ENCODE measurements around the gene CDH12. TPM values are rescaled to one million over a fixed set of nuclear protein-coding genes. Genes with fewer than 3 reads are reported as not detected.
"Not testable (repeated sequence)": the region's sequence is repeated elsewhere in the genome, so short reads cannot be mapped to it uniquely, and the experiment has no call there.

CDH12 gene
- total and polyA plus RNA-seq, 4 experiments from 2014 or later, result not detected

DNA sequence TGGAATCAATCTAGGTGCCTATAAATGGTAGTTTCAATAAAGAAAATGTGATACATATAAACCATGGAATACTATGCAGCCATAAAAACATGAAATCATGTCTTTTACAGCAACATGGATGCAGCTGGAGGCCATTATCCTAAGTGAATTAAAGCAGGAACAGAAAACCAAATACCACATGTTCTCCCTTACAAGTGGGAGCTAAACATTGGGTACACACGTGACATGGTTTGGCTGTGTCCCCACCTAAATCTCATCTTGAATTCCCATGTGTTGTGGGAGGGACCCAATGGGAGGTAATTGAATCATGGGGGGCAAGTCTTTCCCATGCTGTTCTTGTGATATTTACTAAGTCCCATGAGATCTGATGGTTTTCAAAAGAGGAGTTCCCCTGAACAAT is 78.9 kb downstream of the CDH12 start:
- DNase-seq; H3K36me3 Mint-ChIP-seq; H3K27me3 Mint-ChIP-seq; H3K27ac Mint-ChIP-seq; H3K4me1 Mint-ChIP-seq; H3K27ac ChIP-seq (ENCODE audit: low read depth, low read length); POLR2A ChIA-PET (ENCODE audit: partially characterized antibody); H3K9me3 ChIP-seq (ENCODE audit: control insufficient read depth in 1 of 2, low read length in 2 of 2); H3K36me3 ChIP-seq (ENCODE audit: insufficient read depth, low read length); CTCF ChIA-PET (ENCODE audit: partially characterized antibody); H3K4me3 Mint-ChIP-seq; intact Hi-C loops (cut with micrococcal nuclease); H3K27me3 ChIP-seq (ENCODE audit: insufficient read depth, low read length); H3K4me3 ChIP-seq (ENCODE audit: low read length in 2 of 2); H3K4me1 ChIP-seq (ENCODE audit: insufficient read depth, low read length): not testable (repeated sequence)
- H3K9me3 Mint-ChIP-seq, result peaks cover 2 to 23% (median 9%) of the 10 kb centered on the region in 8 donors

DNA sequence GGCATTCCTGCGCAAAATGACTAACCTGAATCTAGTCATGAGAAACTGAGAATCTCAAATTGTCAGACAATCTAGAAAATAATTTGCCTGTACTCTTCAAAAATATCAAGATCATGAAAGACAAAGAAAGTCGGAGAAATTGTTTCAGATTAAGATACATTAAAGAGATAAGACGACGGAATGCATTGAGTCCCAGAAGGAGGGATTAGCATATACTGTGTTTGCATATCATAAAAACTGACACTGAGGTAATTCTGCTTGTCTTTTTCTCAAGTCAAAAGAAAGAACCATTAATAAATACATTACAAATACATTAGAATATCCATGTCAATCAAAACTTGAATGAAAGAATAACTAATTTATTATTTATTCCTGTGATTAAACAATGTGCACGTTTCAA is 88.4 kb downstream of the CDH12 start:
- no peak for DNase-seq
- Mint-ChIP-seq H3K4me3 (no peak overlapping the region), H3K4me1 (no peaks in the 10 kb centered on the region), H3K36me3 (no peaks in the 10 kb centered on the region), H3K27me3 (no peaks in the 10 kb centered on the region), H3K9me3 (peaks cover 0 to 12% (median 7%) of the 10 kb centered on the region in 8 donors), H3K27ac (no peak overlapping the region)
- H3K9me3 ChIP-seq (ENCODE audit: control insufficient read depth in 1 of 2, low read length in 2 of 2), result no peaks in the 10 kb centered on the region
- no peaks in the 10 kb centered on the region for H3K4me1 ChIP-seq (ENCODE audit: insufficient read depth, low read length)
- intact Hi-C loops (cut with micrococcal nuclease), result no loop called here
- no peak overlapping the region for H3K27ac ChIP-seq (ENCODE audit: low read depth, low read length)
- H3K36me3 ChIP-seq (ENCODE audit: insufficient read depth, low read length), result no peaks in the 10 kb centered on the region
- no peaks in the 10 kb centered on the region for H3K27me3 ChIP-seq (ENCODE audit: insufficient read depth, low read length)
- ChIA-PET CTCF (ENCODE audit: partially characterized antibody) (no interaction called here), POLR2A (ENCODE audit: partially characterized antibody) (no interaction called here)
- H3K4me3 ChIP-seq (ENCODE audit: low read length in 2 of 2), result no peak overlapping the region

- Histone ChIP-seq H3K9me3 (ENCODE audit: control insufficient read depth in 1 of 2, low read length in 2 of 2) (no peaks in the 10 kb centered on the region), H3K27me3 (ENCODE audit: insufficient read depth, low read length) (no peaks in the 10 kb centered on the region), H3K4me3 (ENCODE audit: low read length in 2 of 2) (no peak overlapping the region), H3K36me3 (ENCODE audit: insufficient read depth, low read length) (no peaks in the 10 kb centered on the region), H3K27ac (ENCODE audit: low read depth, low read length) (no peak overlapping the region), H3K4me1 (ENCODE audit: insufficient read depth, low read length) (no peaks in the 10 kb centered on the region)
- no peak overlapping the region for H3K4me3 Mint-ChIP-seq
- ChIA-PET CTCF (ENCODE audit: partially characterized antibody) (no interaction called here), POLR2A (ENCODE audit: partially characterized antibody) (no interaction called here)
- H3K36me3 Mint-ChIP-seq, result no peaks in the 10 kb centered on the region
- H3K27me3 Mint-ChIP-seq, result no peaks in the 10 kb centered on the region
- H3K4me1 Mint-ChIP-seq, result no peaks in the 10 kb centered on the region
- H3K9me3 Mint-ChIP-seq, result peaks cover 0 to 26% (median 5%) of the 10 kb centered on the region in 8 donors
- intact Hi-C loops (cut with micrococcal nuclease), result no loop called here
- no peak for DNase-seq
- H3K27ac Mint-ChIP-seq, result no peak overlapping the region
Measured at GRCh38 chr5:22757776-22758175, 95.4 kb downstream of the CDH12 start.

DNA sequence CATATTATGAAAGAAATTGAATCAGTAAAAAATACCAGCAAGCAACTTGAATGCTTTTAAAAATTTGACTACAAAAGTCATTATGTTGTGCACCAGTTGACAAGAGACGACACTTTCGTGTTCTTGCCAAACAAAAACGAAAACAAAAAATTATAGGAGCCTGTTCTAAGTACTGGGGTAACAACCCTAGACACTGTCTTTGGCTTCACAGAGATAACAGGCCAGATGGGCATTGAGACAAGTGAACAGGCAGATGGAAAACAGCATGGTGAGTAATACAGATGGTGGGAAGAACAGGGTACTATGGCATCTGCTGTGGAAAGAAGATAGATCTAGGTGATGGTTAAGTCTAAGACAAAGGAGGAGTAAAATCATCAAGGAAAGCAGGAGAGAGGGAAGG is 99.0 kb downstream of the CDH12 start:
- H3K36me3 Mint-ChIP-seq, result no peaks in the 10 kb centered on the region
- H3K9me3 Mint-ChIP-seq, result peaks cover 0 to 26% (median 10%) of the 10 kb centered on the region in 8 donors
- H3K27me3 Mint-ChIP-seq, result no peaks in the 10 kb centered on the region
- POLR2A ChIA-PET (ENCODE audit: partially characterized antibody), result no interaction called here
- intact Hi-C loops (cut with micrococcal nuclease), result no loop called here
- H3K4me3 ChIP-seq (ENCODE audit: low read length in 2 of 2), result no peak overlapping the region
- no peaks in the 10 kb centered on the region for H3K36me3 ChIP-seq (ENCODE audit: insufficient read depth, low read length)
- H3K4me1 Mint-ChIP-seq, result no peaks in the 10 kb centered on the region
- no peak overlapping the region for H3K27ac ChIP-seq (ENCODE audit: low read depth, low read length)
- DNase-seq, result no peak
- H3K27ac Mint-ChIP-seq, result no peak overlapping the region
- no peaks in the 10 kb centered on the region for H3K9me3 ChIP-seq (ENCODE audit: control insufficient read depth in 1 of 2, low read length in 2 of 2)
- H3K4me3 Mint-ChIP-seq, result no peak overlapping the region
- CTCF ChIA-PET (ENCODE audit: partially characterized antibody), result no interaction called here
- H3K4me1 ChIP-seq (ENCODE audit: insufficient read depth, low read length), result no peaks in the 10 kb centered on the region
- H3K27me3 ChIP-seq (ENCODE audit: insufficient read depth, low read length), result no peaks in the 10 kb centered on the region

- Histone ChIP-seq H3K9me3 (ENCODE audit: control insufficient read depth in 1 of 2, low read length in 2 of 2) (no peaks in the 10 kb centered on the region), H3K27ac (ENCODE audit: low read depth, low read length) (no peak overlapping the region), H3K4me1 (ENCODE audit: insufficient read depth, low read length) (no peaks in the 10 kb centered on the region), H3K36me3 (ENCODE audit: insufficient read depth, low read length) (no peaks in the 10 kb centered on the region), H3K27me3 (ENCODE audit: insufficient read depth, low read length) (no peaks in the 10 kb centered on the region), H3K4me3 (ENCODE audit: low read length in 2 of 2) (no peak overlapping the region)
- DNase-seq, result no peak
- ChIA-PET CTCF (ENCODE audit: partially characterized antibody) (no interaction called here), POLR2A (ENCODE audit: partially characterized antibody) (no interaction called here)
- intact Hi-C loops (cut with micrococcal nuclease), result no loop called here
- Mint-ChIP-seq H3K36me3 (no peaks in the 10 kb centered on the region), H3K27me3 (no peaks in the 10 kb centered on the region), H3K9me3 (peaks cover 0 to 21% (median 10%) of the 10 kb centered on the region in 8 donors), H3K4me1 (no peaks in the 10 kb centered on the region), H3K27ac (no peak overlapping the region), H3K4me3 (no peak overlapping the region)
Measured at GRCh38 chr5:22751536-22751935, 101.6 kb downstream of the CDH12 start.

DNA sequence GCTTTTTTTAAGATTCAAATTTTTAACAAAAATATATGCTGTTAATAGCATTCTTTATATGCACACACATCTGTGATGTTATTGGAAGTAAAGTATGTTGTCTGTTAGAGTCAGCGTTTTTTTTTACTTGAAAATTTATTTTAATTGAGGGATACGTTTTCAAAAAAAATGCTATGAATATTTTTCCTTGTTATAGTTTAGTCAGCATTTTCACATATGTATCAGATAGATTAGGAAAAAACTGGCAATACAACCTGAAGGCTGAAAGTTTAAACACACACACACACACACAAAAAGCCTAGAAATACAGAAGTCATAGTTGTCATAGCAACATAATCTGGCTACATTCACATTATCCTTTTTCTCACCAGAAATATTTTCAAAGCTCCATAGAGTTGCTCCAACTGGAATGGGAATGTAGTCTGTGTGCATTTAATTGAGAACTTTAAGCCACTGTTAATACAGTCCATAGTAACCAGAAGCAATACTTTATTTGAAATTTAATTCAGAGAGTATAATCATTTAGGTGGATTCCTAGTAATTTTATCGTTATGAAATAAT is 116.6 kb downstream of the CDH12 start:
- Mint-ChIP-seq H3K27ac (no peak overlapping the region), H3K4me1 (no peaks in the 10 kb centered on the region), H3K36me3 (no peaks in the 10 kb centered on the region), H3K27me3 (no peaks in the 10 kb centered on the region), H3K9me3 (peaks cover 0 to 15% (median 6%) of the 10 kb centered on the region in 8 donors), H3K4me3 (no peak overlapping the region)
- H3K9me3 ChIP-seq (ENCODE audit: control insufficient read depth in 1 of 2, low read length in 2 of 2), result no peaks in the 10 kb centered on the region
- no peaks in the 10 kb centered on the region for H3K27me3 ChIP-seq (ENCODE audit: insufficient read depth, low read length)
- H3K27ac ChIP-seq (ENCODE audit: low read depth, low read length), result no peak overlapping the region
- CTCF ChIA-PET (ENCODE audit: partially characterized antibody), result no interaction called here
- H3K4me3 ChIP-seq (ENCODE audit: low read length in 2 of 2), result no peak overlapping the region
- intact Hi-C loops (cut with micrococcal nuclease), result no loop called here
- POLR2A ChIA-PET (ENCODE audit: partially characterized antibody), result no interaction called here
- H3K36me3 ChIP-seq (ENCODE audit: insufficient read depth, low read length), result no peaks in the 10 kb centered on the region
- no peaks in the 10 kb centered on the region for H3K4me1 ChIP-seq (ENCODE audit: insufficient read depth, low read length)
- no peak for DNase-seq

- no peaks in the 10 kb centered on the region for H3K9me3 ChIP-seq (ENCODE audit: control insufficient read depth in 1 of 2, low read length in 2 of 2)
- no peak for DNase-seq
- no peaks in the 10 kb centered on the region for H3K36me3 ChIP-seq (ENCODE audit: insufficient read depth, low read length)
- peaks cover 0 to 12% (median 6%) of the 10 kb centered on the region in 8 donors for H3K9me3 Mint-ChIP-seq
- intact Hi-C loops (cut with micrococcal nuclease), result no loop called here
- H3K4me1 Mint-ChIP-seq, result no peaks in the 10 kb centered on the region
- H3K27me3 ChIP-seq (ENCODE audit: insufficient read depth, low read length), result no peaks in the 10 kb centered on the region
- H3K36me3 Mint-ChIP-seq, result no peaks in the 10 kb centered on the region
- no peak overlapping the region for H3K4me3 Mint-ChIP-seq
- no peaks in the 10 kb centered on the region for H3K4me1 ChIP-seq (ENCODE audit: insufficient read depth, low read length)
- H3K27ac Mint-ChIP-seq, result no peak overlapping the region
- H3K4me3 ChIP-seq (ENCODE audit: low read length in 2 of 2), result no peak overlapping the region
- H3K27ac ChIP-seq (ENCODE audit: low read depth, low read length), result no peak overlapping the region
- CTCF ChIA-PET (ENCODE audit: partially characterized antibody), result no interaction called here
- POLR2A ChIA-PET (ENCODE audit: partially characterized antibody), result no interaction called here
- no peaks in the 10 kb centered on the region for H3K27me3 Mint-ChIP-seq
Measured at GRCh38 chr5:22734907-22735306, 118.2 kb downstream of the CDH12 start.

- DNase-seq, result no peak
- peaks cover 0 to 12% (median 8%) of the 10 kb centered on the region in 8 donors for H3K9me3 Mint-ChIP-seq
- no peaks in the 10 kb centered on the region for H3K27me3 ChIP-seq (ENCODE audit: insufficient read depth, low read length)
- no peak overlapping the region for H3K4me3 Mint-ChIP-seq
- H3K4me1 ChIP-seq (ENCODE audit: insufficient read depth, low read length), result no peaks in the 10 kb centered on the region
- no peak overlapping the region for H3K27ac ChIP-seq (ENCODE audit: low read depth, low read length)
- no peaks in the 10 kb centered on the region for H3K36me3 ChIP-seq (ENCODE audit: insufficient read depth, low read length)
- no peaks in the 10 kb centered on the region for H3K4me1 Mint-ChIP-seq
- intact Hi-C loops (cut with micrococcal nuclease), result no loop called here
- H3K9me3 ChIP-seq (ENCODE audit: control insufficient read depth in 1 of 2, low read length in 2 of 2), result no peaks in the 10 kb centered on the region
- H3K36me3 Mint-ChIP-seq, result no peaks in the 10 kb centered on the region
- CTCF ChIA-PET (ENCODE audit: partially characterized antibody), result no interaction called here
- H3K4me3 ChIP-seq (ENCODE audit: low read length in 2 of 2), result no peak overlapping the region
- H3K27ac Mint-ChIP-seq, result no peak overlapping the region
- POLR2A ChIA-PET (ENCODE audit: partially characterized antibody), result no interaction called here
- no peaks in the 10 kb centered on the region for H3K27me3 Mint-ChIP-seq
Measured at GRCh38 chr5:22728610-22729009, 124.5 kb downstream of the CDH12 start.
